RCC 7860 (cell line): Measurements from ENCODE around the gene GAS6.

Experiments used
- DNase-seq: peaks from one replicate; pipeline ENCODE4 v3.0.0-alpha.2; 2015; ENCODE audit warnings: low spot score
- FAIRE-seq: peaks from 2 replicates; lab custom pipeline; 2012; peaks lifted over from hg19 to GRCh38; lab: Jason Lieb, UNC

Gene GAS6

DNA sequence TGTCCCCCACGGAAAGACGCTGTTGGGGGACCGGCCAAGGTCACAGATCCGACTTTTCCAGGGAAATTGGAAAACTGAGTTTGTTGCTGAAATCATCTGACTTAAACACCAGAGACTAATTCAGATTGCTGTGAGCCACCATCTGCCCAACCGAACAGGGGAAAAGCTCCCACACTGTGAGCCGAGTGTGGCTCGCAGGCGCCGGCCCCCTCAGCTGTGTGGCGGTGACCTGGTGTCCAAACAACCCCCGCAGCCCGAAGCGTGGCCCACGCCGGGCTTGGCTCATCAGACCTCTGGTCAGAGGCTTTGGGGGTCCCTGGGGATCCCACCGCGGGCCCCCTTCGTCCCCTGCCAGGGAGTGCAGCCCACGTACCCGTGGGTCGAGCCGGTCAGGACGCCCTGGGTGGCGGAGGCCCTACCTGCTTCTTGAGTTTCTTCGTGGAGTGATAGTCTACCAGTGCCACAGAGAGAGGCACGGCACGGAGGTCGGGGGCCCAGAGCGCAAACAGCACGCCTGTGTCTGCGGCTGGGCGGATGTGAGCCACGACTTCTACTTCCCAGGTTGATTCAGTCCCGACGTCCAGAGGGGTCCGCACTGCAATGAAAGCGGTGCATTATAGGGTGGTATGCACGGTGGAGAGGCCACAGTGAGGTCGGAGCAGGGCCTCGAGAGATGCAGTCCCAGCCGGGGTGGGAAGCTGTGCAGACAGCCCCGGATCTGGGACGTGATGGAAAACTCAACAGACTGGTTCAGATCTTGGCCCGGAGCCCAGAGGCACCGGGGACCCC, 40.7 kb downstream of the GAS6 start:
- FAIRE-seq (no peak), DNase-seq (no peak)

DNA sequence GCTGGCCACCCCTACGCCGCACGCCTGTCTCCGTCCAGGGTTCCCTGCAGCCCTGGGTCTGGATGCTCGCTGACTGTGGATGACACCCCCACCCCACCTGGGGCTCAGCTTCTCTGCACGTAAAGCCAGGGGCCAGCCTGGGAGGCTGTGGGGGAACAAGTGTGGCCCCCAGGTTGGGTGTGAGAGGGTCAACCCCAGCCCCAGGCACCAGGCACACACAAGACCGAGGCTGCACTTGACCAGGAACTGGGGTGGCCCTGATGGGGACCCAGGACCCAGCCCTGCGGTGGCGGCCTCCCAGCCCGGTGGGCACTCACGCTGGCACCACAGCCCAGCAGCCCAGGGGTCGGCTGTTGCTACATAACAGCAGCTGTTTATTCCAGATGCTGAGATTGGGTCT, 41.6 kb downstream of the GAS6 start:
- no peak for FAIRE-seq

DNA sequence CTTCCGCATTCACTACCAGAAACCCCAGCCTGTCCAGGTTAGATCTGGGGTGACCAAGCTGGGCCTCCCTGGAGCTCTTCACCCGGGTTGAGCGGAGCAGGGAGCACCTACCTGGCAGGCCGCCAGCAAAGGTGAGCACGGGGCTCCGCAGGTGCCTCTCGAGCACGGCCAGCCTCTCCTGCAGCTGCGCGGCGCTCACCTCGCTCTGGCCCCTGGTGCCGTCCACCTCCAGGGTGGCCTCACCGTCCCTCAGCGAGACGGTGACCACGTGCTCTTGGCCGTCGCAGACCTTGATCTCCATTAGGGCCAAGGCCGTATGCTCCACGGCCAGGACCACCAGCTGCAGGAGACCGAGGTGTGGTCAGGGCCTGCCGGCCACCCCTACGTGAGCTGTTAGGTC, 42.0 kb downstream of the GAS6 start:
- FAIRE-seq (no peak), DNase-seq (no peak)

More for the DNA sequence above, 41.6 kb downstream of the GAS6 start:
- DNase-seq: no peak

GRCh38 chr13:113820813-113821651, 42.8 kb downstream of the GAS6 start:
- DNase-seq (peak; percentile 96), FAIRE-seq (peak; percentile 88)

DNA sequence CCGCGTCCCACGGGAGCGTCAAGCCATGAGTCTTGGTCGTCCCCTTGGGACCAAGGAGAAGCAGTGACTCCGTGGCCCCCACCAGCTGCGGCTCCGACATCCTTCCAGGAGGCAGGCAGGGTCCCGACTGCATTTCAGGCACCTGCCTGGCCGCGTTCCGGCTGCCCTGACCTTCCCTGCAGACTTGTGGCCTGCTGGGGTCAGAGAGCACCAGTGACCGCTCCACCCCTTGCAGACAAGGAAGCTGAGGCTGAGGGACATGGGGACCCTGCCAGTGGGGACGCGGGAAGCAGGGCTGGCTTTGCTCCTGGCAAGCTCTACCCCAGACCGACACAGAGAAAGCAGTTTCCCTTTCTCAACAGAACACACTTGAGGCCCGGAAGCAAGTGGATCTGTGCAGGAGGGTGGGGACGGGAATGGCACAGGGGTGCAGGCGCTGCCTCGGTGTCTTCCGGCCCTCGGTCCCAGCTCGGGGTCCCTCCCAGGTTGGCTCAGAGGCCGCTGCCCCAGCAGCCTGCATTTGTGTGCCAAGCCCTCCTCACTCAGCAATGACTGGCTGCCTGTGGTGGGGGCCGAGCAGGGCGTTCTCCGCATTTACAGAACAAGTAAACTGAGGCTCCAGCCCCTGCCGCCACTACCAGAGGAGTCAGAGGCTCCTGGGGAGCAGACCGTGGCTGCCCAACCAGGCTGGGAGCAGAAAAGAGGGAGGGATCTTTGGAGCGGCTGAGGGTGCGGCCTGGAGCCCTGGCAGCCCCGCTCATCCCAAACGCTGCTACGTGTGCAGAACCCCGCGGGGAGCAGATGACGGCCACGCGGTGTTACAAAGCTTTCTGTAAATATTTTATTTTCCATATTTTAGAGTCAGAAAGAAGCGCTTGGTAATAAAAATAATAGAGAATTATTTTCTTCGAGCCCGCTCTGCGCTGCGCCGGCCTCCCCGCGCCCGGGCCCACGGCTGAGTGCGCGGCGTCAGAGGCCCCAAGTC, 43.9 kb downstream of the GAS6 start:
- no peak for DNase-seq
- no peak for FAIRE-seq

- FAIRE-seq: no peak
- DNase-seq: no peak
These were observed 44.5 kb downstream of the GAS6 start for GRCh38 chr13:113819341-113819730.

- FAIRE-seq (no peak), DNase-seq (no peak)
These were observed 45.1 kb downstream of the GAS6 start for GRCh38 chr13:113818700-113819295.

- DNase-seq: no peak
- FAIRE-seq: no peak
These were observed 45.8 kb downstream of the GAS6 start for GRCh38 chr13:113817860-113818691.

DNA sequence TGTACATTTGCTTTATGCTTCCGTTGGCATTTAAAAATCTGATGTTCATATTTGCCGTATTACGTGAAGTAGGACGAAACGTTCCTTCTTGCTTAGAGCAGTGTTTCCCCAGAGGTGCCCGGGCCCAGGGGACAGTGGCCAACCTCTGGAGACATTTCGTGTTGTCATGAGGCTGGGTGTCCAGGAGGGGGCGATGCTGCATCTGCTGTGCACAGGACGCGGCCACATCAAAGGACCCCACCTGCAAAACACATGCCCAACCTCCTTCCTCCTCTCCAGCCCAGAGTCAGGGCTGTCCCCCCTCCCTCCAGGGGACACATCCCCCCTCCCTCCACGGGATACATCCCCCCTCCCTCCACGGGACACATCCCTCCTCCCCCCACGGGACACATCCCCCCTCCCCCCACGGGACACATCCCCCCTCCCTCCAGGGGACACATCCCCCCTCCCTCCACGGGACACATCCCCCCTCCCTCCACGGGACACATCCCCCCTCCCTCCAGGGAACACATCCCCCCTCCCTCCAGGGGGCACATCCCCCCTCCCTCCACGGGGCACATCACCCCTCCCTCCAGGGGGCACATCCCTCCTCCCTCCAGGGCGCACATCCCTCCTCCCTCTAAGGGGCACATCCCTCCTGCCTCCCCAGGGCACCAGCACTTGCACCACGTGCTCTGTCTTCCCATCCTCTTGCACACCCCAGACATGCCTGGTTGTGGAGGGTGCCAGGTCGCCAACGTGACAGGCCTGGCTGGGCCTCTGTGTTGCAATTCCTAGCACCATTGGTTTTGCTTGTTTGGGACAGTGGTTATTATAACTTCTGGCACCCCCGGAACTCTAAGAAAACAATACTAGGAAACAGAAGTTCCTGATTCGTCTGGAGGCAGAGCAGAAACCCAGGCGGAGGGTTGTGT, 46.7 kb downstream of the GAS6 start:
- FAIRE-seq (no peak), DNase-seq (peak; percentile 36)

GRCh38 chr13:113816254-113816929, 47.5 kb downstream of the GAS6 start:
- FAIRE-seq: no peak
- DNase-seq: peak; percentile 24

- DNase-seq (no peak), FAIRE-seq (no peak)
These were observed 48.5 kb downstream of the GAS6 start for GRCh38 chr13:113815151-113816058.

- DNase-seq: peak; percentile 65
These were observed 49.4 kb downstream of the GAS6 start for GRCh38 chr13:113814435-113814821.

DNA sequence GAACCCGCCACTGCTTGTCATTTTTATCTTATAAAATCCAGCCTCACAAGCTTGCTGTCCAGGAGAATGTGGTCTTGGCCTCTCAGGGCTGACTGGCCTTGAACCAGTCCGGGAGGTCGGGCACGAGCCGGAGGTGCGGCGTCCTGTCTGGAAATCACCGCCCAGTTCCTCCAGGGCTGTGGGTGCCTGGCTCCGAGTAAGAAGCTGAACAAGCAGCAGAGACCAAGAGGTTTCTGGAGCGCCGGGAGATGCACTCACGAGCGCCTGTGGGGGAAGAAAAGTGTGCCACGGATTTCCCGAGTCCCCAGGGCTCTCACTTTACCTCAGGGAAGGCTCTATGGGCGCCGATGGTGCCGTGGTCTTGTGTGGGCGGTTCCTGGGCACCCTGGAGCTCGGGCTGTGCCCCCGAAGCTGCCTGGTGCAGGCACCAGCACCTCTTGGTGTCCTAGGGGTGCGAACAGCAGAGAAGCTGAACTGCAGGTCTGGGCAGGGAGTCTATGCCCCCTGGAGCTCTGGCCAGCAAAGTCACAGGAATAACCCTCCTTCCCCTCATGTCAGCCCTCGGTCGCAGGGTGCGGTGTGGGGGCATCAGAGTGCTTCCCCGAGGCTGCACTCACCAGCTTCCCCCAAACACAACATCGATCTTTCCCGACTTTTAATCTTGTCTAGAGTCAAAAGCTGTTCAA, 50.0 kb downstream of the GAS6 start:
- DNase-seq: peak; percentile 67
- FAIRE-seq: peak; percentile 80

More at GRCh38 chr13:113814435-113814821, 49.4 kb downstream of the GAS6 start:
- FAIRE-seq: peak; percentile 67

- FAIRE-seq: no peak
- DNase-seq: no peak
These were observed 50.7 kb downstream of the GAS6 start for GRCh38 chr13:113813070-113813748.

GRCh38 chr13:113812178-113813040, 51.5 kb downstream of the GAS6 start:
- no peak for DNase-seq
- FAIRE-seq: no peak
